Left renal cortex interstitium (tissue), 4 donors: ENCODE results near the gene CIAO2B. TPM values are rescaled to one million over a fixed set of nuclear protein-coding genes. Genes with fewer than 3 reads are reported as not detected.
"Not testable (repeated sequence)": the region's sequence is repeated elsewhere in the genome, so short reads cannot be mapped to it uniquely, and the experiment has no call there.

Experiments
- DNase-seq, 4 donors: peaks; one replicate each; pipeline ENCODE4 v3.0.0-alpha.2; 2013; ENCODE audit warnings: low read depth in 4 of 4, low spot score in 2 of 4, missing footprints in 1 of 4
- polyA plus RNA-seq, 4 donors: library from polyadenylated mRNA; unstranded; fragments of 120-200 nt; gene quantifications; one replicate each; pipeline ENCODE4 v1.2.1, GENCODE V29; 2013; ENCODE audit not compliant: insufficient read length in 4 of 4

CIAO2B gene
- polyA plus RNA-seq, 4 donors: 91.7 to 120 (median 98.8) TPM

GRCh38 chr16:66958857-66959703, 24.9 kb upstream of the CIAO2B start:
- DNase-seq: no peak

GRCh38 chr16:66956154-66956457, 21.9 kb upstream of the CIAO2B start:
- not testable (repeated sequence) for DNase-seq

GRCh38 chr16:66955363-66956153, 21.4 kb upstream of the CIAO2B start:
- not testable (repeated sequence) for DNase-seq

GRCh38 chr16:66954097-66954659, 20.0 kb upstream of the CIAO2B start:
- peak in 1 of 4 donors; percentile 79 for DNase-seq

- no peak for DNase-seq
These were observed 19.4 kb upstream of the CIAO2B start for GRCh38 chr16:66953462-66954096.

- DNase-seq: no peak
These were observed 18.4 kb upstream of the CIAO2B start for GRCh38 chr16:66952430-66953110.

GRCh38 chr16:66950971-66951790, 17.0 kb upstream of the CIAO2B start:
- no peak for DNase-seq

- no peak for DNase-seq
These were observed 16.2 kb upstream of the CIAO2B start for GRCh38 chr16:66950437-66950836.

GRCh38 chr16:66949472-66949871, 15.3 kb upstream of the CIAO2B start:
- no peak for DNase-seq

GRCh38 chr16:66948837-66949225, 14.6 kb upstream of the CIAO2B start:
- no peak for DNase-seq

- DNase-seq: no peak
These were observed 14.1 kb upstream of the CIAO2B start for GRCh38 chr16:66948134-66948836.

GRCh38 chr16:66947302-66948065, 13.3 kb upstream of the CIAO2B start:
- DNase-seq: peak; percentile 63 to 85 (median 66)

- no peak for DNase-seq
These were observed 12.7 kb upstream of the CIAO2B start for GRCh38 chr16:66946974-66947301.

GRCh38 chr16:66946541-66946940, 12.3 kb upstream of the CIAO2B start:
- DNase-seq: no peak

- DNase-seq: no peak
These were observed 11.7 kb upstream of the CIAO2B start for GRCh38 chr16:66945939-66946338.

- DNase-seq: not testable (repeated sequence)
These were observed 10.8 kb upstream of the CIAO2B start for GRCh38 chr16:66944971-66945370.

- DNase-seq: no peak
These were observed 9.8 kb upstream of the CIAO2B start for GRCh38 chr16:66944054-66944441.

- DNase-seq: no peak
These were observed 9.3 kb upstream of the CIAO2B start for GRCh38 chr16:66943426-66944053.
